Stimulated activated CD8-positive, alpha-beta memory T cell treated with anti-CD3 and anti-CD28 coated beads, Interleukin-15, amount 100 ng/mL, for 4 hours (primary cell): ENCODE data around the gene TFG.

Experiments
- DNase-seq, 2 donors: peaks; one replicate each; pipeline ENCODE4 v3.0.0-alpha.2; 2020; ENCODE audit warnings: low read depth in 2 of 2

TFG gene

DNA sequence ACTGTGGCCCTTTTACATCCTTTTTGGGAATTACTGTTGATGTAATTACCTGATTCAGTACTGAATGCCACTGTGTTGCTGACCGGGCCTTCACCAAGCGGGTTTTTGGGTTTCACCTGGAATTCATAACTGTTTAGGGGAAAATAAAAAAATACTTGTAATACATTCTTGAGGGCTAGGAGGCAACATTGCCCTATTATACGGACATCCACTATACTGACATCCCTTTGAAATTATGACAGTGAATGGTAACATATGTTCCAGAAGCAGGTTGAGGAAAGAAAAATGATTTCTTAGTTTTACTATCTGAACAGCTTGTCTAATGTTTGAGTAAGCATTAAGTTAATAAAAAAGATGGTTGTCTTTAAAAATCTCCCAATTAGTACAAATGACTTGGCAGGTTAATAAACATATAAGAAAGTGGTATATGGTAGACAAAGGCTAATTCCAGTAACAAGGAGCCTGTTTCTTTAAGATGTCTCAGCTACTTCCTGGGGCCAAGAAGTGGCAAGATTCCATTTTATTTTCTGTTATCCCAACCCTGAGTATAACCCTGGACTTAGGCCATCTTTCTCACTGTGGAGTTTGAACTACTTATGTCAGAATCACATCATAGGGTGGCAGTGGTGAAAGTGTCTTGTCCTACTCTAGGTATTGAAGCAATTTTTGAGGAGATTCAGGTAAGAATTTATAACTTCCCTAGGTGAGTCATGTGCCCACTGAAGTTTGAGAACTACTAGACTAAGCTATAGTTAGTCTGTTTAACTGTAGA lies 45.5 kb downstream of the TFG start:
- no peak for DNase-seq

DNA sequence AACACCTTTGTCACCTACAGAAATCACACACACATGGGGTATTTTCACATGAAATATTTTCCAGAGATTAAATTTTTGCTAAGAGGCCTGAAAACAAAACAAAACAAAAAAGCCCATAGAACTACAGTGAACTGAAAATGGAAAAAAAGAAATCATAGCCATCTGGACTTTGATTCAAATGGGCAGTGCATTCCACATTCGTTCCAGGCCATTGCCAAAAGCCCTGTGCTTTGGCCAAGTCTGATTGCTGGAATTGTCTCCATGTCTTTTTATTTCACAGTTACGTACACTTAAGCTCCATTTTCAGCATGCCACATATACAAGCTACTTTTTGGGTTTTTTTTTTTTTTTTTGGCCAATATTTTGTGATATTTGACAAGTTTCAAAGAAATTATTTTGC lies 47.1 kb downstream of the TFG start:
- DNase-seq = no peak

DNA sequence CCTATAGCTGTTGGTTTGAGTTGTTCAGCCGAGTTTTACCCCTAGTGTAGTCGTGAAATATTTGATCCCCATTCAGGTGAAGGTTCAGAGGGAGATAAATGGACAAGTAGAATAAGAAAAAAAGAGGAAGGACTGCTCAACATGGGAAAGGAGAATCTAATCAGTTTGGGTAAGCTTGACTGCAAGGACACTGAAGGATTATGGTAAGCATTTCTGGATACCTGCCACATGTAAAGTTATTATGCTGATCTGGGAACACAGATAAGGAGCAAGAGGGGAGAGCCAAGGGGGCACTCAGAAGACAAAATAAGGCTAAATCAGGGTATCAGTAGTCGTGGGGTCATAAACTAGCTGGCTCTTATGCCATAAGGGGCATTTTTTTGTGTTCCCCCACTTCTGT lies 49.9 kb downstream of the TFG start:
- DNase-seq = no peak

DNA sequence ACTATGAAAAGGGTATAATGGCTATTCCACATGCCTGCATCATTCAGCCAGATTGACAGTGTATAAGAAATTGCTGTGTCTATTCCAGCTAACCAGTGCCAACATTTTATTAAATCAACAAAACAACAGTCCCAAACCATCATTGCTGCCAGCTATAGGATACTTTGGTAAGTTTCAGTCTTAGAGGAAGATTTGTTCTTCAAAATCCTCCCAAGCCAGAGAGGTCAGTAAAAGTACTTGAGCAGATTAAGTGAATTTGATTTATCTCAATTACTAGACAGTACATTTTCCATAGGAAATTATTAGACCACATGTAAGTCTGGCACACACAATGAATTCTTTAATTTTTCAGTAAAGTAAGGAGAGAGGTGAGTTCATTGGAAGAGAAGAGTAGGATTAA lies 50.7 kb downstream of the TFG start:
- DNase-seq = no peak

DNA sequence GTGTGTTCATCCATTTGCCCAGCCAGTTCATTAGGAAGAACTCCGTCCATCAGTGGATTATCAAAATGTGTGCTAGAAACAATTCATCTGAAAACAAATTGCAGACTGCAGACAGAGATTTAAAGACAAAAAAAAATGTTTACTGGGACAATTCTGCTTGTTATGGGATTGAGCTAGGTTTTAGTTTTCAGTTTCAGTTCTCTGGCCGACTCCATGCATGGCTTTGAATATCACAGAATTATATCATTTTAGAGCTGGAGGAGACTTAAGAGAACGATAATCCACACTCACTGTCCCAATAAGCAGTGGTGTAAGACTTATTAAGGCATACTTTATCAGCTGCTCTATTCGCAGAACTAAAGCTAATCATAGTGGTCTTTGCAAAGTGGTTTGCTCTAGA lies 51.1 kb downstream of the TFG start:
- no peak for DNase-seq

DNA sequence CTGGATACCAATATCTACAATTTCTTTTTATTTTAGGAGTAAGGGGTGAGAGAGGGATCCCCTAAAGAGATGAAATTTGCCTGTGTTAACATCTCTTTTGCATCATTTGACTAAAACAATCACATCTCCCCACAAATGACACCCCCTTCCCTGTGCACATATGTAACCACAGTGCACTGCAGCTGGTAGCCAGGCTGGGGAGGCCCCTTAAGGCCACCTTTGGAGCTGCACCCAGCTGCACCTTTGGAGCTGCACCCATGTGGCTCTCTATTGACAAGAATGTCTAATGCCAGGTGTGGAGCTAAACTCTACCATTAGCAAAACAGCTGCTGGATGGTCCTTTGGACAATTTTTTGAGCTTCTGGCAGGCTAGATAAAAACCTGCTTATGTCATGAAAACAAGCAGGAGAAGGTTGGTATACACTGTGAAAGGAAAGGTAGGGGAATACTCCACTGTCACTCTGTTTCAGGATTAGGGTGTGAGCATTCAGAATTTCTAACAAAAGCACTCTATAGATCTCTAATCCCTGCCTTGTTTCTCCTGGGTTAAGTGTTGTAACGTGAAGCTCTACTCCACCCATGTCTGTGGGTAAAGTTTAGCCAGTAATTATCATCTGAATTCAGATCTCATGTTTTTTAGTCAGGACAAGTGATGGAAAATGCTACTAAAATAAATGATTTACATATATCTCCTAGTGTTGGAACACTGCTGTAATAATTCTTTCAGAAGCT lies 52.1 kb downstream of the TFG start:
- no peak for DNase-seq

DNA sequence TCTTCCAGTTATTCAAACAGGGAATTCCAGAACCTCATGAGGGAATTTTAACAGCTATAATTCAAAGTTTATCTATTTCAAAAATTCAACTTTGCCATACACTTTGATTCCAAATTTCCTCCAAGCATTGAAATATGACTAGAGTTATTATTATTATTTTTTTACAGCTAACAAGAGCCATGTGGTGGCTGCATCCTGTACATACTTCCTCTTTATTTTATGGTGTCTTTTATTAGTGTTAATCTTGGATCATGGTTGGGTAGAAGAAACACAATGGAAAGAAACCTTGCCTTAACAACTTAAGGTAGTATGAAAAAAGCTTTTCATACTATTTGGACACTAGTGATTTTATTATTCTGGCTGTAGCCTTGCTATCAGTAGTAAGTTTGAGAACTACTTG lies 52.7 kb downstream of the TFG start:
- DNase-seq = no peak

DNA sequence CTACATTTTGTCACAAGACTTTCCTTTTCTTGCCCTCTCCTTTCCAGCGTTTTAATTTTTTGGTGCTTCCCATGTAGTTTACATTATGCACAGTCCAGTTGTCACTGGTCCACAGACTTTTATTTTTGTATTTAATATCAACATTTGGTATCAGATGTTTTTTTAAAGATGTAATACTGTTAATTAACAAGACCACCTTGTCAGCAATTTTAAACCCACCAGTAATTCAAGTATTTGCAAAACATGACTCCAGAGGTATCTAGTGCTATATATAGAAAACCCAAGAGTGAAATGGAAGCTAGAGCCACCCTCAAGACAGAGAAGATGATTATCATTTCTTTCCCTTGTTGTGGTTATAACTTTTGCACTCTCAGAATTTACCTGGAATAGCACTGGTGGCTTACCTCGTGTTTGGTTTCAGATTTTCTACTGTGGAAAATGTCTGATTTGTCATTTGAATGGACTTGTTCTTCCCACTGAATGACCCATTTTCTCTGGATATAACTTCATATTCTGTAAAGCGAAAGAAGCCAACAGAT lies 56.2 kb downstream of the TFG start:
- DNase-seq = no peak

DNA sequence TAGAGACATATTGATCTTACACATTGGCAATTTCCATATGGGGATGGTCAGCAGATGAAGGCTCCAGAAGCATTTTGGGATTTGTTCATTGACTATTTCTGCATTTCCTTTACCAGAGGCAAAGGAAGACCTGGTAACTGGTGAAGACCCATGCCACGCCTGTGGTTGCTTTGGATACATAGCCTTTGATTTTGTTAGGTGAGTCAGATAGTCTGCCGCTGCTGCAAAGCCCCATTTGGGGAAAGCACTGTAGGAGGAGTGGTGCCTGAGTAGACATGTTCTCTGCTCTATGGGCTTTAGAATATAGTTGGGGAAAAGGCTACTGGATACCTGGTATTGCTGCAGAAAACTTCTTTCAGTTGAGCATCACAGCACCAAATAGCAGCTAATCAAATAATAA lies 56.8 kb downstream of the TFG start:
- no peak for DNase-seq

DNA sequence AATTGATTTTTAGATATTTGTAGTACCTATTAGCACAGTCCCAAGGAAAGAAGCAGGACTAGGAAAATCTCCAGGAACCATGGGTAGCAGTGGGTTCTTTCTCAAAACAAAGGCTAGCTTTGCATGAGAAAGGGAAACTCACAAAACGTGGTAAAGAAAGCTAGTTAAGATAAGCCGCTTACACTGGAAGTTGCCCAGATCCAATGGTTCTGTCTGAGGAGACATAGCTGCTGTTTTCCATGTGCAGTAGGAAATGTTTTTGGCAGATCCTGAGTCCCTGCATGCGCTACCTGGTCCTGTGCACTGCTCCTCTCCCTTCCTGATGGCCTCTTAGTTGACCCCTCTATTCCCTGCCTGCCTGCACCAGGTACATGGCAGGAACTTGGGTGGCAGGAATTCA lies 60.4 kb downstream of the TFG start:
- no peak for DNase-seq

DNA sequence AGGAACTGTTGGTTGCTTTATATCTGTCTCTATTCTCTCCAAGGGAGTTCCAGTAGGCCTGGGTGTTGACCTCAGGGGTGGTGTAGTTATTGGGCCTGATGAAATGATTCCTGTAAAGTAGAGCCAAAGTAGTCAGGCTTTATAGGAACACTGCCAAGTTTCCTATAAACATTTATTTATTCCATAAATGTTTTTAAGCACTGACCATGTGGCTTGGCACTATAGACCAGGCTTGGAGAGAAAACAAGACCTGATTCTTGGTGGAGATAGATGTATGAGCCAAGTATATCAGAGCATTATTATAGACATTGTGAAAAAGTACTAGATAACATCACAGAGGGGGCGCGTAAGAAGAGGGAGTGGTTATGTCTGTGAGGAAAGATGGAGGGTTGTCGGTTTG lies 65.9 kb downstream of the TFG start:
- DNase-seq = no peak

DNA sequence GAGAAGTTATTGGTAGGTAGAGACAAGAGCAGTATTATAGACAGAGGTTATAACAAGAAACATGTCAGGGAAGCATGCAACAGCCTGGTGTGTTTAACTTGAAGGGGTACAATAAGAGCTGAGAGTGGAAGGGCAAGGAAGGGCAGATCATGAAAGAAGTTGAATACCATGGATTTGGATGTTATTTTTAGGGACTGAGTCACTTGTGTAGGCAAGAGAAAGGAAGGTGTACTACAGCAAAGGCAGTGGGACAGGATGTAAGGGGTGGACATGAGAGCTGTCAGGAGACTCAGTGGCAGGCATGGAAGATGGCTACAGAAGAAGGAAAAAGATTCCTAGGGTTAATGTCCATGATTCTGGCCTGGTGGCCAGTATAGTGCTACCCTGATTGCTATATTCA lies 66.4 kb downstream of the TFG start:
- no peak for DNase-seq

DNA sequence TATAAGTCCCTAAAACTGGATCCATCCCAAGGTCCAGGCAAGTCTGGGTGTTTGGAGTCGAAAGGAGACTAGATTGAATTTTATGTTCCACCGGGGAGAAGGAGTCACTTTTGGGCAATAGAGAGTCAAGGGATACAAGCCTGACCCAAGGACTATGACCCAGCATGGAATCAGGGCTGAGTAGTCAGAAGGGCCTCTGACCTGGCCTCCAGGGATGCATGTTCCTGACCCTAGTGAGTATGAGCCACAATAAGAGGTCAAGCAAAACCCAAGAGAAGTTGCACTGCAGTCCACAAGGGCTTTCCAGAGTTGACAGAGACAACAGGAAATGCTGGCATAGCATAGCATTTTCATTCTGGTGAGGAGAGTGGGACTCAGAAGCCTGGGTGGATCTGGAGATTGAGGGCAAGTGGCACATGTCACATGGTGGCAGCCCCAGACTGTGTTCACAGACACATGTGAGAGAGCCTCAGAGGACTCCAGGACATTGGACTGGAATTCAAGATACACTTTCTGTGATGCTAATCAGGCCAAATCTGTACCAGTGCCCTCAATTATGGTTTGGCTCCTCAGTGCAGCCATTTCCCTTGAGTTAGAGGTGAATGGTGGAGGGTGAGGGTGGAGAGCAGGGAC lies 66.9 kb downstream of the TFG start:
- DNase-seq = no peak

DNA sequence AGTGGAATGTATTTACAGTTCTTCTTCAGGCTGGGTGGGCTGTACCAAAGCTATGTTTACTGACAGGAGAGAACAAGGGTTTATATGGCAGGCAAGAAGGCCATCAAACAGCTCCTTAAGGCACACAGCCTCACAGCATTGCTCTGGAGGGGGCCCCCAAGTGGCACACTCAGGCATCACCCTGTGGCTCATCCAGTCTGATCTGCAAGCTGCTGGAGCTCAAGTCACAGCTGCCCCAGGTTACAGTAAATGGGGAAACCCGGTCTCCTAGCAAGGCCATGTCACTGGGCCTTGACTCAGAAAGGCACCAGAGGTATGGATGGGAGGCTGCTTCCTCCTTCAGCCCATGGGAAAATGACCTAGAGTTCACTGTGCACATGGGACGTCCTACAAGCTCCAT lies 67.5 kb downstream of the TFG start:
- no peak for DNase-seq

DNA sequence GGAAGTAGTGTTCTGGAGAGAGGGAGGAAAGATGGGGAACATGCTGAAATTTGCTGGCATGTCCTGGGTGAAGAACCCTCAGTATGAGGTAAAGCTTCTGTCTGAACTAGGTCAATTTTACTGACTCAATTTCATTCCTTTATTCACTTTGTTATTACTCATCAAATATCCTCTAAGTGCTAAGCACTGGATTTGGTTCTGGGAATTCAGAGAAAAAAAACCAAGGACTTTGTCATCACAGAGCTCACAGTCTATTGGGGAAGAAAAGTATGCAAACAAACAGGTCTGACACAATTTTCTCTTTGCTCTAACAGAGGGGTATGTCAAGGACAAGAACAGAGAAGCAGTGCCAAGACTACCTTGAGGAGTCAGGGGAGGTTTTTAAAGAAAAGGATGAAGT lies 68.0 kb downstream of the TFG start:
- DNase-seq = no peak

DNA sequence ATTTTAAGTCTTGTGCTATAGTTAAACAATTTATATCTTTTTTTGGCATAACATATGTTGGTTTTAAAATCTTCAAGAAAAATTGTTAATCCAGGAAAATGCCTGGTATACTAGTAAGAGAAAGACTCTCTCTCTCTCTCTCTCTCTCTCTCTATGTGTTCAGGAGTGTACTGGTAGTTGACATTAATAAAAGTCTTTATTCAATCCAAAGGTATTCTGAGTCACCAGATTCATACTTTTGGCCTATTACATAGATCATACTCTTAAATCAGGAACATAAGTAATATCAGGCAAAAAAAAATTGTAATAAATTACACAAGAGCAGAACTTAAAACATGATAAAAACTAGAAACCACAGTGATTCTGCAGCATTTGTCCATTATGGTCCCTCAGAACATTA lies 70.2 kb downstream of the TFG start:
- no peak for DNase-seq

DNA sequence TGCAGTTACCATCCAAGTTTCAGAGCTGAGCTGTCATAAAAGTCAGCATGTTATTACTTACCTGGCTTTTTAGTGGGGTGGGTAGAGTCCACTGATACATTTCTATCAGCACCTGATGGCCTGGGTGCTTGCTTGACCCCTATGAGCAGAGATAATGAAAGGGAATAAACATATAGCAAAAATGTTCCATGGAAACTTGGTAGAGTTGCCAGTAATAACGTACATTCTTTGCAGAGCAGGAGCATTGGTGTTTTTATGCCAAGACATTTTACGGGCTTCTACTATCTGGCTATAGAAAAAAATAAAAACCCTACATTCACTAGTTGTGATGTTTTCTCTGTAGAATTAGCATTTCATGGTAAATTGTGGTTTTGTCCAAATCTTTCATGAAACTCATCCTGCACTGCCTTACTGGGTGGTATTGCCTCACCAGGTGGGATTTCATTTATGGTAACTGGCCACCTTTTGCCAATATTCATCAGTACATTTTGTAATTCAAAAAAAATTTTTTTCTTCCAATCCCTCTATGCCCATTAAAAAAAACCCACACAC lies 70.9 kb downstream of the TFG start:
- DNase-seq = no peak

DNA sequence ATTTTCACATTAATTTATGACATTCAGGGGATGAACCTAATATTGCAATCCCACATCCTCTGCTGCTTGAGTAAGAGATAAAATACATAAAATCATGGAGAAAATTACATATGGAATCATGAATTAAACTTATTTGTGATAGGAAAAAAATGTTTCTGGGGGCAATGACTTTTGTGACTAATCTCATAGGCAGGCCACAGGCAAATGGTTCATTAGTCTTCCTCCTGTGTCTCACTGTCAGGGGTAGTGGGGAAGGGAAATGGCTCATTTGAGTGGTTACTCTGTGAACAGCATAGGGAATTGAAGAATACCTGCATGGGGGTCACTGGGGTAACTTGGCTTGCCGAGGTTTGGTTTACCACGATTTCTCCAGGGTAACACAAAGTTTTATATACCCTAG lies 72.0 kb downstream of the TFG start:
- no peak for DNase-seq

DNA sequence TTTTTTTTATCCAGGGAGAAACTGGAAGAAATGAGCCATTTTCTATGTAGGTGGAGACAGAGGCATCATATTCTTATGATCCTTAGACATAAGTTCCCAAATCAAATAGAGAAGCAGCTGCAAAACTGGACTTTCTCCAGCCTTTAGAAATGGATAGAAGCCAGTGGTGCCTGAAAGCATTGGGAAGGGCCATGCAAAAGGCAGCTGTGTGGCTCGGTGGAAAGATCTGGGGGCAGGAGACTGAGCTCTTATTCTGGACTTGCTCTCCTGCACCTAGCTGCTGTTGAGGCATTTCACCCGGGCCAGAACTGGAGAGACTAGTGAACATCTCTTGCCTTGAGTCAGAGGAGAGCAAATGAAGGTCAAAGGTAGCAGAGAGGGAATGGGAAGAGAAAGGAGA lies 73.1 kb downstream of the TFG start:
- DNase-seq = no peak

DNA sequence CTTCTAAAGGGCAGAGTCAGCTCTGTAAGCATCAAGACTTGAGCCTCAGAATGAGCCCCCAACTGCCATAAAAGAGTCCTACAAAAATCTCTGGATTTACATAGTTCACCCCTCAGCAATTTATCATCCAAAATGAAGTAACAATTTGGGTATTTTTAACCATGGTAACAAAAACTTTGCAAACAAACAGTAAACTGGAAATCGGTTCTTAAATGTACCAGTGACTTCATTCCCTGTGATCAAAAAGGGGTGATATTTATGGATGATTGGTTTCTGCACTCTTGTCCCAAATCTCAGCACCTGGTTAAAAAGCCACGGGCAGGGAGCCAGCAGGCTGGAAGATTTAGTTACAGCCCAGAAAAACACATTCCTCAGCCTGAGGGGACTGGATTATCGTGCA lies 73.6 kb downstream of the TFG start:
- DNase-seq = no peak

DNA sequence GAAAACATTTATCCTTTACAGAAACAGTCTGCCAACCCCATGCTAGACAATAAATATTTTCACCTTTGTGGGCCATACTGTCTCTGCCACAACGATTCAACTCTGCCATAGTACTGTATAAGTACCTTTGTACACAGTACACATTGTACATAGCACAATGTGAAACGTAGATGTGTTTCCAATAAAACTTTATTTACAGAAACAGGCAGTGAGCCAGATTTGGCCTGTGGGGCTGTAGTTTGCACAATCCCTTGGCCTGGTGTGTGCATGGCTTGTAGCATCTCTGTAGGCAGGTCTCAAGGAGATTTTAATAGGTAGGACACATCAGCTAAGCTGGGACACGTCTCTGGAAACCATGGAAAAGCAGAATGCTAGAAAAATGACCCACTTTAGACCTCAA lies 74.3 kb downstream of the TFG start:
- DNase-seq = no peak

DNA sequence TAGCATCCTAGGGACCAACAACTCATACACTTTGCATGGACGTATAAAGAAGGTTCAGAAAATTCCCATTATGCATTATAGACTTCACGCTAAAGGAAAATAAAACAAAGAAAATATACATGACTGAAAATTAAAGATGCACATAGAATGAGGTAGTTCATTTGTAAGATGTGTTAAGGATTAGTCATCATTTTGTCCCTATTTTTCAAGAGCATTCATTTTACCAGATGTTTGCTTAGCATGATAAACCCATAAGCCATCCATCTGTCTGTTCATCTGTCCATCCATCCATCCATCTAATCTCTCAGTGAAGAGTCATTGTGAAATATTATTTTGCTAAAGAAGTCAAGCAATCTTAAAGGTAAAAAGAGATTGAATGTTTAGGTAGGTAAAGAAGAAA lies 80.3 kb downstream of the TFG start:
- DNase-seq = no peak

DNA sequence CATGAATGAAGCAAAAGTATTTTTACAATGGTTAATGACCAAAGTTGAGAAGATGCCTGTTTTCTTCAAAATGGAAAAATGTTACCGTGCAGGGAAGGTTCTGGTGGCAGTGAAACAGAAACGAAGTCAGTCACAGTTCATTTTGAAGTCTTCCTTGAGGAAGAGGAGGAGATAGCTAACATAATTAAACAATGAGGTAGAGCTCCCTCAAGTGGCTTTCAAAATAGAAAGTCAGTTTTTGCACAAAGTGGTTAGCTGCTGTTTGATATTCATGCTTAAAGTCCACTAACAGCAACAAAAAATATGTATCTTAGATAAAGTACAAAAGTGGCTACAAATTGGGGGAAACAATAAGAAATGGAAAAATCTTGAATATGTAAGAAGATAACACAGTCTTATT lies 87.3 kb downstream of the TFG start:
- DNase-seq = no peak
